GM18499 (cell line): ENCODE measurements around the gene CALR3.
"Not testable (repeated sequence)": the region's sequence is repeated elsewhere in the genome, so short reads cannot be mapped to it uniquely, and the experiment has no call there.

Experiments
- ATAC-seq: cut with Tn5 transposase; IDR thresholded peaks from one replicate; pipeline ENCODE4 v1.9.1; 2021; ENCODE audit warnings: moderate number of reproducible peaks; ENCODE audit not compliant: insufficient read depth, unreplicated experiment

The CALR3 gene

DNA sequence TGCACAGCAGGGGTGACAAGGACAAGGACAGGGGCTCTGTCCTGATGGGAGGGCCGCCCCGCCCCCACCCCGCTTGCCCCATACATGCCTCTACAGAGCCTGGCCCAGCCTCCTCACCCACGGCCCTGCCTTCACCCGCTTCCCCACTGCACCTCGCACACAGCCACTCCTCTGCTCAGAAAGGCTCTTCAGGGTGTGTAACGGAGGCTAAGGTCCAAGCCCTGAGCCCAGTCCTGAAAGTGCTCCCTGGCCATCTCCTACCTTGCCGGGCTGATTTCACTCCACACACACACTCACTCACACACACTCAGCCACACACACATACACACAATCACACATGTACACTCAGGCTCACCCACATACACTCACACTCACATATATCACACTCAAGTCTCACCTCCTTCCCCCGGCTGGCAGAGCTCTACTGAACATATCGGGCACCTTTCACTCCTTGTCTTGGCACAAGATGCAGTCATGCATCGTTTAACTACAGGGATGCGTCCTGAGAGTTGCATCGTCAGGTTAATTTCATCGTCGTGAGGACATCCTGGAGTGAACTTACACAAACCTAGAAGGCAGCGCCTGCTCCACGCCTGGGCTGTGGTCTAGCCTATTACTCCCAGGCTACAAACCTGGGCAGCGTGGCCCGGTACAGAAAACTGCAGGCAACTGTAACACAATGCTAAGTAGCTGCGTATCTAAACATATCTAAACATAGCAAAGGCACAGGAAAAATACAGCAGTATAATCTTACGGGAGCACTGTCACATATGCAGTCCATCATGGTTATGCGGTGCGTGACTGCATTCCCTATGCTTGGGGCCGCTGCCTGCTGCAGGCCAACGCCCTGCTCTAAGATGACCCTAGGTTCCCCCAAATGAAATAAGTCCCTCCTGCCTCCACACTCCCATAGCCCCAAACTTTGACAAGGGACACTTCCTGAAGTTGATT lies 37.3 kb downstream of the CALR3 start:
- no peak for ATAC-seq

DNA sequence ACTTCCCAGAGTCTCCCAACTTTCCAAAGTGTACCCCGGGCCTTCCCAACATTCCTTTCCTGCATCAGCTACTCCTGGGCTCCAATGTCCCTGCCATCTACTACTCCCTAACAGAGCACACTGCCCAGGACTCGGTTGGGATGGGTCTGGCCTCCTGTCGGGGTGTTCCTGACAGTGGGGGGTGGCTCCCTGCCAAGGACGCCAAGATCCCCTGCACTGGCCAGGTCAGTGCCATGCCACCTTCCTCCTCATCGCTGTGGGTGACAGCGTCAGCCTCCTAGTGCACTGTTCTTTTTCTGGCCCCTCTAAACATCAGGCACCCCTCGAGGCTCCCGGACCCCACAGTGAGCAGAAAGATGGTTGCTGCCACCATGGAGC lies 38.0 kb downstream of the CALR3 start:
- ATAC-seq = no peak

DNA sequence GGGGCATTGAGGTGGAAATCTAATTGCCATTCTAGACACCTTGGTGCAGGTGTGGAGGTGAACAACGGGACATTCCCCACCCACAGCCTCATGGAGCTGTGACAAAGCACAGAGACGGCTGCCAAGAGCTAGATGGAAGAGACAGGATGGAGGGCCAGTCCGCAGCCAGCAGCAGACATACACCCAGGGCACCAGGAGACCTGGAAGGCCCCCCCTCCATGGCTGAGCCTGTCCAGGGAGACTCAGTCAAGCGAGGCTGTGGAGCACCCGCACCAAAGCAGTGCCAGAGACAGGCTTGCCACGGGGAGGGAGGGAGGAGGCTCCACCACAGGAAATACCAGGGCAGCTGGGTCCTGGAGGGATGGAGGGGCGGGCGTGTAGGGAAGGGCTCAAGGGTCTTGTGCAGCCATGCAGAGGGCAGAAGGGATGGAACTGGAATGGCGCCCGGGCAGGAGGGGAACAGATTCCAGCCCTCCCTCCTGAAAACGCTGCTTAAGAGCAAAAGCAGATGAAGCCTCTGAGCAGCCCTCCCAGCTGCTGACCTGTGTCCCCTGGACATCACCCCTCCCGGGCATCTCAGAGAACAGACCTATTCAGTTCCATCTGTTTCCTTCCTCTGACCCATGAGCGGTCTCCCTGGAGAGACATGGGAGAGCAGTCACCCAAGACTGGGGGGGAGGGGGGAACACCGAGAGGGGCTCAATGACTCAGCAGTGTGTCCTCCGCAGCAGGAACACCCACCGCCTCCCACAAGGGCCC lies 38.6 kb downstream of the CALR3 start:
- no peak for ATAC-seq

DNA sequence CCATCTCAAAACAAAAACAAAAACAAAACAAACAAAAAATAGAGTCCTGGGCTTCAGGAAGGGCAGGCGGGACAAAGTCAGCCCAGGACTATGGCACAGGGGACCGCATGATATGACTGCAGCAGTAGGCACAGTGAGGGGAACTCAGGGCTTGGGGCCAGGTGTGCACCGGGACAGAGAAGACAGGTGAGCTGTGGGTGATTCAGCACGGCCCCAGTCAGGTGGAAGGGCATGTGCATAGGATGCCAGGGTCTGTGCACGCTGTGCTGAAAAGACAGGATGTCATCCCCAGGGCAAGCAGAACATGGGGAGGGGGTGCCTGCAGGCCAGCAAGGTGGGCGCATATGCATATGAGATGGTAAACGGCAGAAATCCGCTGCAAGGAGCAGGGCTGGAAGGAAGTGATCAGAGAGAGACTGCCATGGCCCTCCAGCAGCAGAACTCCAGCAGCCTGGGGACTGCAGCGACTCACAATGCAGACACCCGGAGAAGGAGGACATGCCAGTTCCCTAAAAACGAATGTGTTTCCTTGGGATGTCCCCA lies 39.2 kb downstream of the CALR3 start:
- no peak for ATAC-seq

DNA sequence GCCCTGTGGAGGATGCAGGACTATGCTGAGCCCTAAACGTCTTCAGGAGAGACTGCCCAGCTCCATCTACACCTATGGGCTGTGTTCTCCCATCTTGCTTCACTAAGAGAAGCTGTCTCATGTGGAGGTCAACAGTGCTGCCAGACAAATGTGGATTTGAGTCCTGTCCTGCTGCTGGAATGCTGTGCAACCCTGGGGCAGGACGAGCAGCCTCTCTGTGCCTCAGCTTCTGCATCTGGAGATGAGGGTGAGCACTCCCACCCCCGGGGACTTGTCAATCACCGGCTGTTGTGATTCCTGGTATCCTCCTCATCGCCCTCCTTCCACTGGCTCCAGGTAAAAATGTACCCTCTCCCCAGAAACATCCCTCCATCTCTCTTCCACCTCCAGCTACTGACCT lies 40.5 kb downstream of the CALR3 start:
- no peak for ATAC-seq

DNA sequence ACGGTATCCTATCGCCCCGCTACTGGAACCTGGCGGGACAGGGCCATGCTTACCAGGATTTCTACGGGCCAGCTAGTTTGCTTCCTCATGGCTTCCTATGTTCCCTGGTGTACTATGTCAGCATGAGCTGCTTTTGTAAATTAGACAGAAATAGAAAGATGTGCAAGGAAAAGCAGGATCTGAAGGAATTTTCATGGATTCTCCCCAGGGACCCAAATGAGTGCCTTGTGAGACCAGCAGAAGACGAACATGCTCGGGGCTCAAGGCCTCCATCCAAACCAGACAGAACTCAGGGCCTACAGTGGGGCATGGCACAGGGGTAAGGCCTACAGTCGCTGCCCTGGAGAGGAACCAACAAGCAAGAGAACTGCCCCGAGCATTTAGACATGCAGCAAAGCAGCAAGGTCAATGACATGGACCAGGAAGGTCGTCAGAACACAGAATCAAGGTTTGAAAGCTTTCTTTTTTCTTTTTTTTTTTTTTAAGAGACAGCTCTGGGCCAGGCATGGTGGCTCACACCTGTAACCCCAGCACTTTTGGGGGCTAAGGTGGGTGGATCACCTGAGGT lies 41.5 kb downstream of the CALR3 start:
- ATAC-seq = no peak

DNA sequence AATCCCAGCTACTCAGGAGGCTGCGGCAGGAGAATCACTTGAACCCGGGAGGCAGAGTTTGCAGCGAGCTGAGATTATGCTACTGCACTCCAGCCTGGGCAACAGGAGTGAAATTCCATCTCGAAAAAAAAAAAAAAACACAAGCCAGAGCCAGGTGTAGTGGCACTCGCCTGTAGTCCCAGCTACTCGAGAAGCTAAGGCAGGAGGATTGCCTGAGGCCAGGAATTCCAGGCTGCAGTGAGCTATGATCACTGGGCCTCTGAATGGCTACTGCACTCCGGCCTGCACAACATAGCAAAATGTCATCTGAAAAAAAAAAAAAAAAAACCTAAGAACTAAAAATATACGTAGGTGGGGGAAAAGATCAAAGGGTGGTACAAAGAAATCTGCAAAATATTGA lies 43.6 kb downstream of the CALR3 start:
- ATAC-seq = no peak

DNA sequence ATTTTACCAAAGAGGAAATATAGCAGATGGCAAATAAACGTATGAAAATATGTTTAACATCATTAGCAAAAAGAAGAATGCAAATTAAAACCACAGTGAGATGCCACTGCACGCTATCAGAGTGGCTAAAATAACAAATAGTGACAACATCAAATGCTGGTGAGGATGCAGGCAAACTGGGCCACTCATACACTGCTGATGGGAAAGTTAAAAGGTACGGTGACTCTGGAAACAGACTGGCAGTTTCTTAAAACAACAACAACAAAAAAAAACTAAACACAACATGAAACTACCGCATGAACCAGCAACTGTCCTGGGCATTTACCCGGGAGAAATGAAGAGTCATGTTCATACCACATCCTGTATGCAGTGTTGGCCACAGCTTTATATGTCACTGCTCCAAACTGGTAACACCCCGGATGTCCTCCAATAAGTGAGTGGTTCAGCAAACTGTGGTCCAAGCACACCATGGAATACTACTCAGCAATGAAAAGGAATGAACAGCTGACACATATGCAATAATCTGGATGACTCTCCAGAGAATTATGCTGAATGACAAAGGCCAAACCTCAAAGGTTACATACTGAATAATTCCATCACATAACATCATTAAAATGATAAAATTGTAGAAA lies 46.5 kb downstream of the CALR3 start:
- no peak for ATAC-seq

DNA sequence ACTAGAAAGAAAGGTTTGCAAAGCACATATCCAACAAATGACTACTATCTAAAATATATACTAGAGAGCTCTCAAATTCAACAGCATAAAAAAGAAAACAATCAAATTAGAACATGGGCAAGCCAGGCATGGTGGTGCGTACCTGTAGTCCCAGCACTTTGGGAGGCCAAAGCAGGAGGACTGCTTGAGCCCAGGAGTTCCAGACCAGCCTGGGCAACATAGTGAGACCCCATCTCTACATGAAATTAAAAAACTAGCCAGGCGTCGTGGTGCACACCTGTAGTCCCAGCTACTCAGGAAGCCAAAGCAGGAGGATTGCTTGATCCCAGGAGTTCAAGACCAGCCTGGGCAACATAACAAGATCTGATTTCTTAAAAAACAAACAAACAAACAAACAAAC lies 47.1 kb downstream of the CALR3 start:
- ATAC-seq = not testable (repeated sequence)

DNA sequence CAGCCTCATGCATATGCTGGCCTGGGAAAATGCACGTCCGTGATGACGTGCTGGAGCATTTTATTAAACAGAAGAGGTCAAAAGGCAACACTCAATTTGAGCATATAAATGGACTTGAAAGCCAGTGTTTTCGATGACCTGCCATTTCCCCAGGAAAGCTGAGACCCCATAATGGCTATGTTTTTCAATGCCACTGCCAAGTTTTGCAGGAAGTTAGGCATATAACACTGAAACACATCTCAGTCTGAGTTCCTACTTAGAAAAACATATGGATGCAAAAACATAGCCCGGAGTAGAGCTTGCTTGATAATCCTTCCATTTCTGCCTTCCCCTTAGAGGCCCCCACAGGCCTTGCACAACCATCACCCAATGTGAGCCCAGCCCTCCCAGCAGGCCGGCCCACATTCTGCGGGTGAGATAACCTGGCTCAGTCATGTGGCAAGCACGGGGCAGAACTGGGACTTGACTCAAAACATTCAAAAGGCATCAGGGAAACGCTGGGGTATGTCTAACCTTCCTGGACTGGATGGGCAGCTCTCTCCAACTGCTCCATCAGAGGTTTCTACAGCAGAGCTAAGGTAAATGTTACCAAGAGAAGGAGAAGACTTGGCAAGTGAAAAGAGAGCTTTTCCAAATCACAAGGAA lies 49.1 kb downstream of the CALR3 start:
- no peak for ATAC-seq

DNA sequence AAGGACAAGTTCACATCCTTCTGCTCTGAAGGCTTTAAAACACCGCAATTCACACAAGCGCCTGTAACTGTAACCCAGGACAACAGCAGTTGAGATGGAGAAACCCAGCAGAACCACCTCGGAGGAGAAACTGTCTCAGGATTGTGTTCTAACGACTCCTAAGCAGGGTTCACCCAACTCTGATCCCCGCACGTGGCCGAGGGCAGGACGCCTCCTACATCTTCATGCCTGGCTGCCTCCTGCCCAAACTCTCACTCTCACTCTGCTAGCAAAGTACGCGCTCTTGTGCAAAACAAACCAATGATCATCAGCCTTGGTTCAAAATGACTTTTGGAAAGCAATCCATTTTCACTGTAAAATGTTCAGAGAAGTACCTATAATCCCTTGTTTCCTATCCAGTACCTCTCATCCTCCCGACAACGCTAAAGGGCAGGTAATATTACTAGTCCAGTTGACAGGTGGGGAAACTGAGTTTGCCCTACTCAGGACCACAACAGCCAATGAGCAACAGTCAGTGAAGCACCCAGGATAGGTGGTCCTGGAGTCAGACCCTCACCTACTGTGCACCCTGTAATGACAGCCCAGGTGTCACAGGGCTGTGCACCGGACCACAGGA lies 49.8 kb downstream of the CALR3 start:
- no peak for ATAC-seq

DNA sequence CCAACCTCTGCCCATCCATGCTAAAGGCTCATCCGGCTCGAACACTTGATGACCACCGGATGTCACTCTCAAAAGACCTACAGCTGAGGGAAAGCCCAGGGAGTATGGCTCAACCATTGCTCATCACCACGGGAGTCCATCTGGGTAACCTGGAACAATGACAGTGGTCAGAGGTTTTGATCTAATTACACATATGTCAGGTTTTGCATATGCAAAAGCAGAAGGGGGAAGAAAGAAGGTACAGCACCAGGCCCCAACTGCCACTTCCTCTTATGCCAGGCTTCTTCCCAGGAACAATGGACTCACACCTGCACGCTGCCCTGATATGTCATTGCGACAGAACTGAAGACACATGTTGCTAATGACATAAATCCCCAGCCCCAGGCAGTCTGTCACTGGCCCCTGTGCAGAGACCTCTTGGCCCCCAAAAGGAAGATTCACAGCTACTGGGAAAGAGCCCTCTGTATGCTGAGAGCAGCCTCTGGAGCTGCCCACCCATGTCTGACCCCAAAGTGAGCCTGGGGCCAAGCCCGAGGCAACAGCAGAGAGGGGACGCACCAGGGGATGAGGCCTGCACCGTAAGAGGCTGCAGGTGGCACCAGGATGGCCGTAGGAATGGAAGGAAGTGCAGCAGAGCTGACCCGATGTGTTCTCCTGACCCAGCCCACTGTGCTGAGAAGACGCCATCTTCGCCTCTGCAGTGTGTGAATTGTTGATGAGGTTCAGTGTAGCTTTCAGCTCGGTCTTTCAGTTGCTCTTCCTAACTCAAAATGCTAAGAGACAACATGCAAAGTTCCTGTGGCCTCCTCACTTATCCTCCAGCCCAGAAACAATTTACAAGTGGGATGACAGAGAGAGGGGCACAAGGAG lies 50.5 kb downstream of the CALR3 start:
- ATAC-seq = no peak

DNA sequence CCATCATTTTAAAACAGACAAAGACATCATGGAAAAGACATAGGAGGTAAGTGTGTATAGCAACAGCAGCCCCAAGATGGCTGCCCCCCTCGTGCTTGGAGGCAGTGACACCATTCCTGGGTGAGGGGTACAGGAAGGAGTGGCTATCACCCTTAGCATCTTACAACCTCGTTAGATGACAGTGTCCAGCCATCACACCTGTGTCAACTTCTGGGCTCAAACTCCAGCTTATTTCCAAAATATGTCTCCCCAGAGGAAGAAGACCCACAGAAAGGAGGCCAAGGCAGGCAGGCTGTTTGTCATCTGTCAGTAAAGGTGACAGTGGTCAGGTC lies 51.7 kb downstream of the CALR3 start:
- no peak for ATAC-seq

DNA sequence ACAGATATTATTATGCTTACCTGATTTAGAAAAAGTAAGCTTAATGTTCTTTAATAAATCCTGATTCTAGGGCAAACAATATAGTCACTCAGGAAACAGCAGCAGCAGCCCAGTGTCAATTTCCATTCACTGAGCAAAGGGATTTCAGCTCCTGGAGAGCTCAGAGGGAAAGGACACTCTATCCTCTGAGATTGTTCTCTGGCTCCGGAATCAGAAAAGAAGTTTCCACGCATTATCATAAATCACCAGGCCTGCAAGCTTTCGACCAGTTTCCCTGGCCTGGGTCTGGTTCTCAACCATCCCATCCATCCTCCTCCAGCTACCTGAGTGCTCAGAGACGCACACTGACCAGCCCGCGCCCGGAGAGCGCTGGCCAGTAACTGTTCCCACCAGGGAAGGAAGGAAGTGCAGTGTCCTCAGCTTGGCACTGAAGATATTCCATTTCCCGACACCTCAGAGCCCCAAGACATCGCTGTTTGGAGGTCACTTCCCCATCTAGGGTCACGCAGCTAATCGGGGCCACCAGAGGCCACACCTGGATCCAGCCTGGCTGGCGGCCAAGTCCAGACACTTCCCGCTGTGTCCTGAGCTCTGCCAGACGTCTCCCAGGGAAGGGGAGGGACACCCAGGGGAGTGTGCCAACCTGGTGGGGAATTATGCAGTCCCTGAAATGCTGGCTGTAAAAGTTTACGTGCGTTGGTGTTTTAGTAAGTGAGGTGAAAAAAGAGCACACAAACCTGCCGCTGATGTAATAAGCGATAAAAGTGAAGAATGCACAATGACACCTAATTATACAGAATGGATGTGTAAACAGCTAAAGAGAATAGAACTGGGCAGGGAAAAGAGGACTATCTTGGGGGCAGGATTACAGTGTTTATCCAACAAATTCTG lies 53.3 kb downstream of the CALR3 start:
- no peak for ATAC-seq

DNA sequence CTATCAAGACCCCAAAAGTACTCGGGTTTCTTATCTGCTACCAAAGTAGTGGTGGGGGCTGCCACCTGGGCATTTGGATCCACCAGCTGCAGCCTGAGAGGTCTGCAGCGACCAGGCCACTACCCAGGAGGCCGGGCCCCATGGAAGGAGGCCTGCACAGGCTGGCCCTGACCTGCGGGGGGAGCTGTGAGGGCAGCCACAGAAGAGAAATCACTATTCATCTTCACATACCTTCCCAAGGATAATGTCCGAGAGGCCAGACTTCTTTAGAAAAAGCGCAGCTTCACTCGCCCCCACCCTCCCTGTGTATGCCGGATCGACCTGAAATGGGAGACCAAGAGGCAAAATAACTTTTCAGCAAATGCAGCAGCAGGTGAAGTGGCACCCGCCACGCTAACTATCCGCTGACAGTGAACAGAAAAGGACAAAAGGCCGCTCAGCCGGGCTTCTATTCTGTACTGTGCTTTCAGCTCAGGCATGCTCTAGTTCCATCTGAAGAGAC lies 54.3 kb downstream of the CALR3 start:
- no peak for ATAC-seq

DNA sequence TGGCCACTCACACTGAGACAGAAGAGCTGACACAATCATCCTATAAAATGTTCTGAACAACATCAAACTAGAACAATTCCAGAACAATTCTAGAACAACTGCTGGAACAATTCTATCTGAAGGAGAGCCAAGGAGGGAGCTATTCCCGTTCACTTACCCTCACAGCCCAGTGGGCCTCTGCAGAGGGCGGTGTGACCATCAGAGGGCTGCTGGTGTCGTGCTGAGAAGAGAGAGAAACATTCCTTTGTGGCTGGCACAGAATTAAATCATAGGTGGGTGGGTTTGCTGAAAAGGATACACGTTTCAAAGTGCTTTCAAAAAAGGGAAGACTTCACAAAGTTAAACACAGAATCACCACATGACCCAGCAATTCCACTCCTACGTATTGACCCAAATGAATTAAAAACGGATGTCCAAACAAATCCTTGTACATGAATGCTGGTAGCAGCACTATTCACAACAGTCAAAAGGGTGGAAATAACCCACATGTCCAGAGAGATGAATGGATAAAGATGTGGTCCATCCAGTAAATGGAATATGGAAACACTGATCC lies 59.1 kb downstream of the CALR3 start:
- ATAC-seq = no peak

DNA sequence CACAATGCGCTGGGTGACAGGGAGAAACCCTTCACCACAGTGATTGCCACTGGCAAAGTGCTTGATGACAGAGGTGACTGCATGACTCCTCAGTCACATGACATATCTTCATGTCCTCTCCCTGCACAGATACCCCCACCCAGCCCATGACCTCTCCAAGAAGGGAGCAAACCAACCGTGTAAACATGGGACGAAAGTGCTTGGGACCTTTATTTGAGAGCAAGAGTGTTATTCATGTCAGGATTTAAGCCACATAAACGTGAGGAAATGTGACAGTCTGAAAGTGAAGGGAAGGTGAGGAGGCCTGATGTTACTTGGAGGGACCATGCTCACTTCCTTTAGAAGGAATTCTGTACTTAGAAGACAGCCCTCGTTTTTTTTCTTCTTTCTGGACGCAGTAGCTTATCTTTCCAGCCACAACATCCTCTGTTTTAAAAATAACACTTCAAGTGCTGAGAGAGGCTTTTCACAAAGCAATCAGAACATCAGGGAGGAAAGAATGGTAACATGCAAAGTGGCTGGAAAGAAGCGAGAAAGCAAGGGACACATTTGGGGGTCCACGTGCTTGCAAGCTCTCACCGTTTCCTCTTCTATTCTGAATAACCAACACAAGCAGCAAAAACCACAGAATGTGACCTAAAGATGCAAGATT lies 59.8 kb downstream of the CALR3 start:
- ATAC-seq = no peak
